NCI-H2107 (cell line): ENCODE measurements around the gene LIPT2.
"Not testable (repeated sequence)": the region's sequence is repeated elsewhere in the genome, so short reads cannot be mapped to it uniquely, and the experiment has no call there.

ENCODE experiments used
- DNase-seq: peaks from one replicate; lab custom pipeline; 2025; lab: John Stamatoyannopoulos, UW

The LIPT2 gene

GRCh38 chr11:74492974-74493790 lies at the start of gene LIPT2:
Gene LIPT2, minus strand, starts transcription at chr11:74493724. Its CDS starts 21 bp downstream, at chr11:74493703.
- peak; percentile 92 for DNase-seq

- DNase-seq, result no peak
These were observed 47.9 kb upstream of the LIPT2 start for GRCh38 chr11:74541466-74541865.

GRCh38 chr11:74540270-74540669 lies 46.7 kb upstream of the LIPT2 start:
- no peak for DNase-seq

DNA sequence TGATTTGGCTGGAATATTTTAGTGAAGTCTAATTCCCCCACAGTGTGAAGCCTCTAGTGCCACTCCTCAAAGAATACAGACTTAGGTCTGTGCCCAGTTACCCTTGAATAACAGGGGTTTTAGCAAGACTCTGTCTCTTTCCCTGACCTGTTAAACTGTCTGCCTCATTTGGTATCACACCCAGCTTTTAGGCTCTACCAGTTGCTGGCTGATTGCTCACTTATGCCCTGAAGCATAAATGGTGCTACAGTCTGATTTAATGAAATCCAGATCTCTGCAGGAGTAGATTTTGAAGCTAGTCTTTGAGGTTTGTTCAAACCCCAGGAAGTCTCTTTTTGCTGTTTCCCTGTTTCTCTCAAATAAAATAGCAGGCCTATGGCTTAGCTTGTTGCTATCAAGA lies 45.2 kb upstream of the LIPT2 start:
- DNase-seq, result no peak

DNA sequence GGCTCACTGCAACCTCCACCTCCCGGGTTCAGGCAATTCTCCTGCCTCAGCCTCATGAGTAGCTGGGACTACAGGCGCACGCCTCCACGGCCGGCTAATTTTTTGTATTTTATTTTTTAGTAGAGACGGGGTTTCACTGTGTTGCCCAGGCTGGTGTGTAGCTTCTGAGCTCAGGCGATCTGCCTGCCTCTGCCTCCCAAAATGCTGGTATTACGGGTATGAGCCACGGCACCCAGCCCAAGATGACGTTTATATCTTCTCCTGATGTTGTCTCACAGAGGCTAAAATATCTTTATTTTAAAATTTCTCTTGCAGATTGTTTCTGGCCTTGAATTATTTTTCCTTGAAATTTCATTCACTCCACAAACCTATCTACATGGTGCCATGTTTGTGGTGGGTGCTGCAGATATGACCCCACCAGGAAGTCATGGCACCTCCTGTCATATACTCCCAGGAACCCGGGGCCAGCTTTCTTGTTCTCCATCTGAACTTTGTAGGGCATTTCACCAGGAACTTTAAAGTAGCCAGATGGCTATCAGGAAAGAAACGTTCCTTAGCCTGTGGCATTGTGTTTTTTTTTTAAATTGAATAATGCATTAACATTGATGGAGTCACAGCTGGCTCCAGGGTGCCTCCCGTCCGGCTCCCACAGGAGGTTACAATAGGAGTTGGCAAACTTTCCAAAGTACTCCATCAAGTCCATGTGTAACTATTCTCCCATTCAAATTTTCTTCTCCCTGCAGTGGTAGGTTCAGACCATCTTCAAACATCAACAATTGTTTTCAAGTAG lies 42.0 kb upstream of the LIPT2 start:
- DNase-seq, result no peak

DNA sequence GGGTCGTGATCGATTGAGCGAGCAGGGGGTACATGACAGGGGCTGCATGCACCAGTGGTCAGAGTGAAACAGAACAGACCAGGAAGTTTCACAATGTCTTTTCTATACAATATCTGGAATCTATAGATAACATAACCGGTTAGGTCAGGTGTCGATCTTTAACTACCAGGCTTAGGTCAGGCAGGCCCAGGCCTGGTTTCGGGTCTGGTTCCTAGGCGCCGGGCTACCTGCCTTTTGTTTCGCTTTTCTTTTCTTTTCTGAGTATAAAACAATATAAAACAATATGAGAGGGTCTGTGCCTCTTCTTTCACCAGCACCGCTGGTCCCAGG lies 41.4 kb upstream of the LIPT2 start:
- not testable (repeated sequence) for DNase-seq

DNA sequence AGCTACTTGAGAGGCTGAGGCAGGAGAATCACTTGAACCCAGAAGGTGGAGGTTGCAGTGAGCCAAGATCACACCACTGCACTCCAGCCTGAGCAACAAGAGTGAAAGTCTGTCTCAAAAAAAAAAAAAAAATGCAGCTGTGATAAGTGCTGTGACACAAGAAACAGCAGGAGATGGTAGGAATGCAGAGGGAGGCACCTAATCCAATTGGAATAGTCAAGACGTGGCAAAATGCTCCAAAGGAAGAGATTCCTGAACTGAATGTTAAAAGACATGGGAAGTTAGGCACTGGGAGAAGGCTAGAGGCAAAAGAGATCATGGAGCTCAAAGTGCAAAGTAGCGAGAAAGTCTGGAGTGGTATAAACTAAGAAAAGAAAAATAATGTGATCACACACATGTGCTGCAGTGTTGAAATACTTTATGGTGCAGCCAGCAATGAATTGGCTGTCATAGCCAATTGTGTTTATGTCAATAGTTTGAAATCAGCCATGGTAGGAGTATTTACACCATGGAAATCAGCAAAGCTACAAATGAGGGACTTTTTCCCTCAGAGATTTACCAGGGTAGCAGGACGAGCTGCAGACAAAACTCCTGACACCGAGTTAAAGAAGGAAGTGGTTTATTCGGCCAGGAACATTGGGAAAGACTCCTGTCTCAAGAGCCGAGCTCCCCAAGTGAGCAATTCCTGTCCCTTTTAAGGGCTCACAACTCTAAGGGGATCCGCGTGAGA lies 40.9 kb upstream of the LIPT2 start:
- DNase-seq, result no peak

DNA sequence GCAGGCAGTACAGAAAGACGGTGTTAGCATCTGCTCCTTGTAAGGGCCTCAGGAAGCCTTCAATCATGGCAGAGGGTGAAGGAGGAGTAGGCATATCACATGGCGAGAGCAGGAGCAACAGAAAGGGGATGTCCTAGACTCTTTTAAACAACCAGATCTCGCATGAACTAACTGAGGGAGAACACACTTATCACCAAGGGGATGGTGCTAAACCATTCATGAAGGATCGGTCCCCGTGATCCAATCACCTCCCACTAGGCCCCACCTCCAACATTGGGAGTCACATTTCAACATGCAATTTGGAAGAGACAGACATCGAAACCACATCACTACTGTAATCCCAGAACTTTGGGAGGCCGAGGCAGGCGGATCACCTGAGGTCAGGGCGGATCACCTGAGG lies 39.9 kb upstream of the LIPT2 start:
- DNase-seq, result no peak

DNA sequence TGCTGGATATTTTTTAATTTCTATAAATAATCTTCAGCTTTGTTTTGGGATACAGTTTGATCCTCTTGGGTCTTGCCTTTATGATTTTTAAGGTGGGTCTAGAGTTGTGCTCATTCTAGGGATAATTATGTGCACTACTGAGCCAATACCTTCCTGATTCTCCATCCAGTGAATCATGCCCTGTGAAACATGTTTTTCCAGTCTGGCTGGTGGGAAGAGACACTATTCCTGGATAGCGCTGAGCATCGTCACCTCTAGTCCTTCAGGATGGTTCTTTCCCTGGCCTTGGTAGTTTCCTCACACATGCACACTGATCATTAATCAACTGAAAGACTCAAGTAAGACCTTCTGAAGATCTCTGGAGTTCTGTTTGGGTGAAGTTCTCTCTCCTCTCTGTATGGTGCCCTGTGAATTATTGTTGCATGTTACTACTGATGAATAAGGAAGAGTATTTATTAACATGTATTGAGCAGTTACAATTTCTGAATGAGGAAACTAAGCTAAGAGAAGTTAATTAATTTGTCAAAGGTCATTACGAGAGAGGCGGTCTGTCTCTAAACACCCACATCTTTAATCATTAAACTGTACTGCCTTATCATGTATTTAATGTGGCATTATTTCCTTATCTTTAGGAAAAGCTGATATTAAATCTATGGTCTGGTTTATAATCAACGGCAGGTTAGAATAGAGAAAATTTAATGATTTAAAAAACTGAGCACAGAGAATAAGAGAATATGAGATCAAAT lies 39.1 kb upstream of the LIPT2 start:
- DNase-seq, result no peak

- no peak for DNase-seq
These were observed 31.5 kb upstream of the LIPT2 start for GRCh38 chr11:74524978-74525377.

DNA sequence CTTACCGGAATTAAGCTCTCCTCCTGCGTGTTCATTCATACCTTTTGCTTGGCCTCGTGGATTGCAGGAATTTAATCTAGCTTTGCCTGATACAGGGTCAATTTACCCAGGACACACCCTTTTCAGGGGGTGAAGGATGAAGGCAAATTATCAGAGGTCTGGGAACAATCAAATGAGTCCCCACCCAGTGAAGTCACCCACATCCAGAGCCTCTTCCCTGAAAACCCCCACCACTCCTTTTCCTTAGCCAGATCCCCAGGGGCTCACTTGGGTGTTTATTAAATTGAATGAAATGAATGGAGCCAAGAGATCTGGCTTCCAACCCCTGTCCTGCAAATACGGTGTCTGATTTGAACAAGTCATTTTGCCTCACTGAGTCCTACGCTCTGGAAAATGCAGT lies 31.0 kb upstream of the LIPT2 start:
- DNase-seq, result no peak

- no peak for DNase-seq
These were observed 29.3 kb upstream of the LIPT2 start for GRCh38 chr11:74522776-74523175.

GRCh38 chr11:74521666-74522252 lies 28.2 kb upstream of the LIPT2 start:
- DNase-seq, result no peak

DNA sequence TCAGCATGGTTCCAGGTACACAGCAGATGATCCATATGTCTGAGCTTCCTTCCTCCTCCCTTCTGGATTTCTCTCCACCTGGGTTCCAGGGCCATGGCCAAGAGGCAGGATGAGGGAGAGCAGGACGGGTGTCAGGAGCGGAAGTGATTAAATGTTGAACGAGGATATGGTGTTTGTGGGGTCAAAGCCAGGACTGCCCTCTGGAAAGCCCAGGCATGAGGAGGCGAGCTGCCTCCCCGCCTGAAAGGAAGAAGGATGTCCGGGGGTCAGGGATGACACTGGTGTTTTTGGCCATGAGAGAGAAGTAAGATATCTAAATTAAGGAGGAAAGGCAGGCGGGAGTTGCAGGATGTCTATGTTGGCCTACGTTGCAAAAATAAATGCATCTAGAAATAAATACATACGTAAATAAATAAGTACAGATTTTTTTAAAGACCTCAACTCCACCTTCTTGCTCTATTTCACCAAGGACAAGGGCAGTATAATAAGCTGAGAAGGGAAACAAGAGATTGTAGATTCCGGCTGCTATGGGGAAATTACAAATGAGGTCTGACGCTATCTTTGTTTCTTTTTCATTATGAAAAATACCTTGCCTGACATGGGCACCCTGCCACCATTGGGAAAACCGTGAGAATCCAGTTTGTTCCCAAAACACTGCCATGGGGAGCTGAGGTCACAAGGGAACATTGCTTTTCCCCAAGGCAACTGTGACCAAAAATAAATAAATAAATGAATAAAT lies 27.6 kb upstream of the LIPT2 start:
- no peak for DNase-seq

GRCh38 chr11:74520316-74520715 lies 26.8 kb upstream of the LIPT2 start:
- DNase-seq, result no peak

GRCh38 chr11:74519710-74520109 lies 26.2 kb upstream of the LIPT2 start:
- no peak for DNase-seq

DNA sequence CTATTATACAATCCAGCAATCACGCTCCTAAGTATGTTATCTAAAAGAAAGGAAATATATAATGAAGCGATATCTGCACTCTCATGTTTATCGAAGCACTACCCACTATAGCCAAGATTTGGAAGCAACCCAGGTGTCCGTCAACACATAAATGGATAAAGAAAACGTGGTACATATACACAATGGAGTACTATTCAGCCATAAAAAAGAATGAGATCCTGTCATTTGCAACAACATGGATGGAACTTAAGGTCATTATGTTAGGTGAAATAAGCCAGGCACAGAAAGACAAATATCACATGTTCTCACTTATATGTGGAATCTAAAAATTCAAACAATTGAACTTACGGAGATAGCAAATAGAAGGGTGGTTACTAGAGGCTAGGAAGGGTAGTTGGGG lies 24.1 kb upstream of the LIPT2 start:
- not testable (repeated sequence) for DNase-seq

DNA sequence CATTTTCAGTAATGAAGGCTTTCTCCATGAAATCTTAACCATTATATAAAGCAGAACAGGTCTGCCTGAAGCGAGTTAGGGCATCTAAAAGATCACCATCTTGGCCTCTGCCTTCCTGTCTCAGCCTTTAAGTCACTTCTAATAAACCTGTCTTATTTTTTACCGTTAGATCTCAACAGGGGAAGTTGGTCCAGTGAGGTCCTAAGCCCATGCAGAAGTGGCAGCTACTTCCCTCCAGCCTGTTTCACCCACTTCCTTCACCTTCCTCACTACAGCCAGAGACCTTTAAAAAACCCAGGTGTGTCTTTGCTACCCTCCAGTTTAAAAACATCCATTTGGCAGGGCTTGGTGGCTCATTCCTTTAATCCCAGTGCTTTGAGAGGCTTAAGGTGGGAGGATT lies 14.1 kb upstream of the LIPT2 start:
- DNase-seq, result no peak

GRCh38 chr11:74506823-74507222 lies 13.3 kb upstream of the LIPT2 start:
- no peak for DNase-seq

DNA sequence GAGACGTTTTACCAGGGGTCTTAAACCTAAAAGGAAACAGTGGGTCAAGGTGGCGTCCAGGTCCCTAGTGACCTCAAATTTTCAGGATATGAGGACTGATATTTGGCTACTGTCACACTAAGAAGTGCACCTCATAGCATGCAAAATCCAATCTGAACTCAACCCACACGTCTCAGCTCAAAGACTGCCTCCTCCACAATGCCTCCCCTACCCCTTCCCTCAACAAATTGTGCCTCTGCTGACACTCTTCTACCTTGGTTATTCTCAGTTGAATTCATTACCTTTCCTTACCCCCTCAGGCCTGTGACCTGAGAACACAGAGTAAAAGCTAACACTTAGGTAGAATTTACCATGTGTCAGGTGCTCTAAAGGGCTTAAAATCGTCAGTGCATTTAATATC lies 12.4 kb upstream of the LIPT2 start:
- no peak for DNase-seq

DNA sequence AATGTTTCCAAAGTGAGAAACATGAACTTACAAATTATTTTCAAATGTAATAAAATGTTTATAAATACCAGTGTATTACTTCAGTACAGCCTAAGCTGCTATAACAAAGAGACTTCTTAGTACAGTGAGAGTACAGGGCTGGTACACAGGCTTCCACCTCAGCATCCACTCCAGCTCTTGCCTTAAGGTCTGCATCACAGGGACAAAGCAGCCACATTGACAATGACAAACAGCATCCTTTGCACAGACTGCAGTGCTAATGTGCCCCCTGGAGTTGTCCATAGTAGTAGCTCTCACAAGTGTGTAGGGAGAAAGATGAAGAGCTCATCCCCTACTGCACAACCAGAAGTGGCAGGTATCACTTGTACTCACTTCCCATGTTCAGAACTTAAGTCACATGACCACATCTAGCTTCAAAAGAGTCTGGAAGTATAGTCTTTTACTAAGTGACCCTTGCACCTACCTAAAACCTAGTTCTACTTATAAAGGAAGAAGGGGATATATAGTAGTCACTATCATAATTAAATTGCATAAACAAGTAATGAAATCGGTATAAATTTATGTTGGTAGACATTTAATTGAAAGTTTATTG lies 10.7 kb upstream of the LIPT2 start:
- no peak for DNase-seq
